ENCODE measurements around the gene DNER. TPM values are rescaled to one million over a fixed set of nuclear protein-coding genes. Genes with fewer than 3 reads are reported as not detected.
A peak's percentile ranks its signal among the peaks of the same experiment; 100 is the strongest.
"Not testable (repeated sequence)": the region's sequence is repeated elsewhere in the genome, so short reads cannot be mapped to it uniquely, and the experiment has no call there.

DNER gene
- total RNA-seq, 1 donor from 2014 or later, result 1.8 TPM

DNA sequence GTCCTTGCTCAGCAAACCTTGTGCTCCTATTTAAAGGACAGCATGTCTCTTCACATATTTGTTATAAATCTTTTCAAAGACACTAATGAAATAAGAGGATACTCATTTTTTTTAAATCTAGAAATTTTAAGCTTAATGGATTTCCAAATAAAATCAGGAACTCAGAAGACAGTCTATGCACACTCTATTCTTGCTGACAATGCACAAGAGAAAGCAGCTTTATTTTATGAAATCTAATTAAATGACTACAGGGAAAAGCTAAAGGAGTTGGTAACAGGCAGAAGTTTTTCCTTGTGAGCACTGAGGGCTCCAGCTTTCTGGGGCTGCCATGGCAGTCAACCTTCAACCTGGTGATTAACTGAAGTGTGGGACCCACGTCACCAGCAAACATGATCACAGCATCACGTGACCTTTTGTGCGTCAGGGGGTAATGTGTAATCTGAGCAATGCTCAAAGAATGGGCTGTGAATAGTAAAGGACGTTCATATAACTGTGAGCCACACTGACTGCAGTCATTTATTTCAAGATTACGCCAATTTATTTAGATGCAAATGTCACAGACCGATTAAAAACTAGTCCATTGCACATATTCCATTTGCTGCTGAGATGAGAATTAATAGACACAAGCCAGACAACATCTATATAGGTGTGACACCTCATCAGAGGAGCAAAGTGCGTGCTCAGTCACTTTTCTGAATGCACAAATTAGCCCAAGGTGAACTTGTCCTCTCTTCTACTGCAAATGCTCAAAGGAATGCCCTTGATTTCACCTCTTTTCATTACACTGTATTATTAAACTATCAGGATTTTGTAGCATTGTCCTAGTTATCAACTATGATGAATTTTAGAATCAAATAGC, 11.6 kb upstream of the DNER start:
- peak; percentile 86 for DNase-seq (ENCODE audit: low read depth)

GRCh38 chr2:229723192-229723591, 8.8 kb upstream of the DNER start:
- H3K36me3 ChIP-seq (ENCODE audit: control insufficient read depth, insufficient read depth, low read length); H3K4me3 ChIP-seq (ENCODE audit: low read depth, low read length); FAIRE-seq; DNase-seq (ENCODE audit: low read depth); H3K27me3 ChIP-seq (ENCODE audit: control insufficient read depth, insufficient read depth, low read length): not testable (repeated sequence)

More for the DNA sequence above, 11.6 kb upstream of the DNER start:
- no peak for FAIRE-seq
- TF ChIP-seq CTCF (IDR thresholded peaks at IDR 0.05; ENCODE audit: insufficient read depth, low read length, severe bottlenecking), result no peak
- Histone ChIP-seq H3K27me3 (ENCODE audit: control insufficient read depth, insufficient read depth, low read length) (no peaks in the 10 kb centered on the region), H3K36me3 (ENCODE audit: control insufficient read depth, insufficient read depth, low read length) (no peaks in the 10 kb centered on the region), H3K4me3 (ENCODE audit: low read depth, low read length) (no peak overlapping the region)

GRCh38 chr2:229719926-229720647, 5.7 kb upstream of the DNER start:
- no peaks in the 10 kb centered on the region for H3K27me3 ChIP-seq (ENCODE audit: control insufficient read depth, insufficient read depth, low read length)
- TF ChIP-seq CTCF (IDR thresholded peaks at IDR 0.05; ENCODE audit: insufficient read depth, low read length, severe bottlenecking), result no peak
- FAIRE-seq, result no peak

DNA sequence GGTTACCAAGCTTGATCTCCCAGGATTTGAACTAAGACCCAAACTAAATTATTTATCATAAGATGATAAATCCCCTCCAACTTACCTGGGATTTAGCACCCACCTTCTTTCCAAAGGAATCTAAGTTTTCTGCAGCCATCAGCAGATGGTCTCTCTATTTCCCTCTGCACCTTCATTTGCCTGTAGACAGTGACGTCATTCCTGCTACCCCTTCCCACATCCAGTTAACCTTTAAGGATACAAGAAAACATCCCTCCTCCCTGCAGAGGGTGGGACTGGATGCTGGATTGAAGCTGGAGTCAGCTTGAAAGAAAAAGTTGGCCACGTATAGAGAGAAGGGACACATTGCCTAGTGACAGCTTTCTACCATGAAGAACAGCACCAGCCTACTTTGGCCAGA, 3.7 kb upstream of the DNER start:
- TF ChIP-seq CTCF (IDR thresholded peaks at IDR 0.05; ENCODE audit: insufficient read depth, low read length, severe bottlenecking), result no peak

More at GRCh38 chr2:229719926-229720647, 5.7 kb upstream of the DNER start:
- Histone ChIP-seq H3K36me3 (ENCODE audit: control insufficient read depth, insufficient read depth, low read length) (no peaks in the 10 kb centered on the region), H3K4me3 (ENCODE audit: low read depth, low read length) (no peak overlapping the region)
- DNase-seq (ENCODE audit: low read depth), result peak; percentile 17

DNA sequence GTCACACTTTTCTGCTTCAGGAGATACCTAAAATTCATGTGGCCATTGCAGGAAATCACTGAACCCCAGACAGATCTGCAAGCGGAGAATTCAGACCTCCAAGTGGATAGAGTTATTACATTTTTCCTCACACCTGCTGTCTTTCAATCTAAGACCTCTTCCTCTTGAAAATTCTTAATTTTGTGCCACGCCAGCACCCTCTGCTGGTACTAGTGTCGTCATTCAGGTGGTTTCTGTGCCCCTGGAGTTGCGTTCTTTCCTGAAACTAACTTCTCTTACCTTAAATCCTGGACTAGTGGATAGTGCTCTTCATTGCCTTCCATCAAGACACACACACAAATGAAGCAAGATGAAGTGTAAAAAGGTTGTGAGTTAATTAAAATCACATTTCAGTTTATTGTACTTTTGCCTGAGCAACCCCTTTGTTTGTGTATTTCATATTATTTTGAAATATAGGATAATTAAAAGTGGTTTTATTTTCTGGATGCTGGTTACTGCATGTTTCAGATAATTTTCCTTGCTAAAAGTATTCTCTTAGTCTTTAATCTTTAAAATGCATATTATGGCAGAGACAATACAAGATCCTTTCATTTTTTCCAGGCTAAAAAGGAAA, 1.6 kb upstream of the DNER start:
- FAIRE-seq (no peak), DNase-seq (ENCODE audit: low read depth) (peak; percentile 50)
- no peak overlapping the region for H3K4me3 ChIP-seq (ENCODE audit: low read depth, low read length)
- peak; percentile 76 for TF ChIP-seq CTCF (IDR thresholded peaks at IDR 0.05; ENCODE audit: insufficient read depth, low read length, severe bottlenecking)
- H3K36me3 ChIP-seq (ENCODE audit: control insufficient read depth, insufficient read depth, low read length), result no peaks in the 10 kb centered on the region
- H3K27me3 ChIP-seq (ENCODE audit: control insufficient read depth, insufficient read depth, low read length), result peaks cover 19% of the 10 kb centered on the region

More for the DNA sequence above, 3.7 kb upstream of the DNER start:
- FAIRE-seq, result no peak
- no peak overlapping the region for H3K4me3 ChIP-seq (ENCODE audit: low read depth, low read length)
- no peak for DNase-seq (ENCODE audit: low read depth)
- H3K36me3 ChIP-seq (ENCODE audit: control insufficient read depth, insufficient read depth, low read length), result no peaks in the 10 kb centered on the region
- H3K27me3 ChIP-seq (ENCODE audit: control insufficient read depth, insufficient read depth, low read length), result peaks cover 8% of the 10 kb centered on the region

Data from bronchial epithelial cell (primary cell).